NOMO-1 treated with DMSO at 0.1 percent for 48 hours (cell line): ENCODE results near the gene FGF16.
"Not testable (repeated sequence)": the region's sequence is repeated elsewhere in the genome, so short reads cannot be mapped to it uniquely, and the experiment has no call there.

Experiments
- DNase-seq: peaks from one replicate; lab custom pipeline; 2025; ENCODE audit not compliant: unreplicated experiment; lab: John Stamatoyannopoulos, UW

FGF16 gene

DNA sequence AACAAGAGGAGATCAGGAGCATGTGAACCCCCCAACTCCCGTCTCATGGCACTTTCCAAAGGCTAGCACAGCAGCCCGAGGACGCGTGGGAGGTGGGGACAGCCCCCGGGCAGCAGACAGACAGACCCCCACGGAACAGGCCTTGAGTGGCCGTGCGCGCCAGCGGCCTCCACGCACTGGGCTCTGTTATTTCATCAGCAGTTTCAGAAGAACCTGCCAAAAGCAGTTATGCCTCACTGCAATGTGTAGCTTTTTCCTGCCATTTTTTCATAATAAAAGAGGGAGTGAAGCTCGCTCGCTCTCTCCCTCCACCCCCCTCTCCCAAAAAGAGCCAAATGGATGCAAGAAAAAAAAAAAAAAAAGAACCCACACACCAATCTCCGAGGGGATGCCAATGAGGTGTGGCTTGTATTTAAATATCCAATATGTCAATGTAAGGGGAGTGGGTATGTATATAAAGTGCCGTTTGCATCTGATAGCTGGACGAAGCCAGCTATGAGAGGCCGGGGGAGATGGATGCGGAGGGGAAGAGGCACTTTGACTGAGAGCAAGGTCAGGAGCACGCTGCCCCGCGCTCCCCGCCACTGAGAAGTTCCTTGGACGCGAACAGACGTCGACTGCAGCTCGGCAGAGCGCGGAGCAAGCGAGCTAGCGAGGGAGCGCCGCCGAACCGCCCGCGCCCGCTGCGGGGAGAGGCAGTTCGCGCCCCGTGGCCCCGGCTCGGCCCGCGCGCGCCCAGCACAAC lies at the start of gene FGF16:
Gene FGF16 (plus strand): TSS at position 482 of the 745 bp plus-strand sequence. CDS start 286 bp downstream, outside the sequence.
- DNase-seq: no peak

DNA sequence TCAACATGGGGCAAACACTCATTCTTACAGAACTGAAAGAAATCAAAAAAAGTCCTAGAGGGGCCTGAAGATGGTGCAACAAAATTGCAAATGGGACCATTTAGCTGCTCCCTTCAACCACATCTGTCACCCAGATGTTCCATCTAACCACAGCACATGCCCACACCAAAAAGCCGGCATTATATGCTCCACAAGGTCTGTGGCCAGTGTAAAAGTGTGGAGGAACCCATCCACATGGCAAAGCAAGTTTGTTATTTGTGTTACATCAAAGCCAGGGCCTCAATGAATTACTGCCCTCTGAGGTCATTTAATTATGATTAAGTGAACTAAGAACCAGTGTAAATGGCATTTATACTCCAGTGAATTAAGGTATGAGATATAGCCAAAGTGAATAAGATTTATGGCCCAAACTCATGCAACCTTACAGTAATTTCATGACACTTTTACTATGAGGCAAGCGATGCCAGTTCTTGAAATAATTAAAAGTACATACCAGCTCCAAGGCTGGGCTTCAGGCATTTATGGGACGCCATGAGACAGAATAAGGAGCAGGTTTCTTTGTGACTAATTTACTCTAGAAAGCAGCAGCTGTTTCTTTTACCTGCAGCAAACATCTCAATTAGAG lies 48.7 kb upstream of the FGF16 start:
- DNase-seq: no peak

- no peak for DNase-seq
Observed at GRCh38 chrX:77404419-77404818, 42.8 kb upstream of the FGF16 start.

- DNase-seq: not testable (repeated sequence)
Observed at GRCh38 chrX:77407821-77408220, 39.4 kb upstream of the FGF16 start.

DNA sequence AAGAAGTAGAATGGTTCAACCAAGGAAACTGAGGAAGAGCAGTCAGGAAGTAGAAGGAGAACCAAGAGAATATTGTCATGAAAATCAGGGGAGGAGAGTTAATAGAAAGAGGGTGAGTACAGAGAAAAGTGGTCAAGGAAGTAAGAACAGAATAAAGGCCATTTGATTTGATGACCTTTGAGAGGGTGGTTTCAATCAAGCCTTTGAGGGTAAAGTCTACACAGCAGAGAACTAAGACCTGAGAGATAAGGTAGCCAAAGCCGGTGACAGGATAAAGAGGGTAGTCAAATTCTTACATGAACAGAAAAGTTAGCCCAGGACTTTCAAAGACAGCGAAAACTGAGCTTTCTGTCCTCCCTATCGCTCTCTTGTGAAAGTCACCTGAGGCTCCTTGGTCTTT lies 34.6 kb upstream of the FGF16 start:
- no peak for DNase-seq

DNA sequence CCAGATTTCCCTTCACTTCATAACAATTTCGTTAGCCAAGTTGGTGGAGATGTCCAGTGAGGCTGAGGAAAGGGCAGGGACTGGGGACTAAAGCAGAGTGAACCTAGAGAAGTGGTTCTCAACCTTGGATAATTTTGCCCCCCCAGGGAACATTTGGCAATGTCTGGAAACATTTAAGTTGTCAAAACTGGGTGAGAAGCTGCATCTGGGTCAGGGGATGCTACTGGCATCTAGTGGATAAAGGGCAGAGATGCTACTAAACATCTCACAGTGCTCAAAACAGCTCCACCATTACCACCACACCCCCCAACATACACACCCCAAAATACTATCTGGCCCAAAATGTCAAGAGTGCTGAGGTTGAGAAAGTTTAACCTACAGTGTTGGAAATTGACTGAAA lies 32.0 kb upstream of the FGF16 start:
- DNase-seq: no peak

DNA sequence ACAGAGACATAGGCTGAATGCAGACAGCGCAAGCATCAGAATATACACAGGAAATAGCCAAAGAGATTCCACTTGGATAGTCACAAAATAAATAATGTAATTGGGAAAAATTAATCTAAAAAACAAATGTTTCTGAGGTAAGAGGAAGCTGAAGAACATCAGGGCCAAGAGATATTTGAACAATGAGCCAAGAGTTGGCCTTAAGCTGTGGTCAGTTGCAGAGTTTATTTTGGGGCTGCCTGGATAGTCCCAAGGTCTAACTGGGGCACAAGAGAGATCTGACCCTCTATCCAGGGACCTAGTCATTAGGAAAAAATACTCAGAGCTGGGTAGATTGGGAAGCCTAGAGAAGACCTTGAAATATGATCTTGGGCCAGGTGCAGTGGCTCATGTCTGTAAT lies 31.3 kb upstream of the FGF16 start:
- no peak for DNase-seq

- no peak for DNase-seq
Observed at GRCh38 chrX:77422891-77423648, 24.1 kb upstream of the FGF16 start.

DNA sequence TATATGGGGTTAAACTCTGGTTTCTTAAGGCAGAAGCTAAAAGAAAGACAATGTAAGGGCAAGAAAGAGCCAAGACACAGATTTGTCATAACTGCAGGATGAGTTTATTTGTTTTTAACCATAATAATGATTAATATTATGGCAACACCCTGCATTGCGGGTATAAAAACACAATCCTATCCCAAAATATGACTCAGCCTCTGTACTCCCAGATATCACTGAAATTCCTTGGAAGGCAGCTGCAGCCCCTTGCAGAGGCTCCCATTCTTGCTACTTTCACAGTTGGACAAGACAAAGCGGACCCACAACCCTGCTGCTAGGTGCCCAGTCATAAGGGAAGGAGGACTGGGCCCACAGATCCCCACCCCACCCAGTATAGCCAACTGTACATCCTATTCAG lies 20.4 kb upstream of the FGF16 start:
- DNase-seq: no peak

DNA sequence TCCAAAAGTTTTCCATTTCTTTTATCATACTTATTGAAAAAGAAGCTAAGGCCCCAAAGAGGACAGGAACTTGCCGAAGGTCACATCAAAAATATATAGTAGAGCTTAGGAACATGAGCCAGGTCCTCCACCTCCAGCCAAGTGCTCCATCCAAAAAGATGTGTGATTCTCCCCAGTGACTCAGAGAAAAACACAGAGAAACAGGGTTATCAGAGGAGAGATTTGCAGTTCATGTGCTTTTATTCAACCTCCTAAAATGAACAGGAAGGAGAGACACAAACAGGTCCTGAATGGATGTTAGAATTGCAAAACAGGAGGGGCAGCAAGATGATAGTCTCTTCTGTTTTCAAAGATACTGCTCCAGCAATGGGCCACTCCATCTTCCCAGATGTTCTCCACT lies 19.6 kb upstream of the FGF16 start:
- no peak for DNase-seq

GRCh38 chrX:77428551-77428950 lies 18.6 kb upstream of the FGF16 start:
- DNase-seq: no peak

- peak; percentile 46 for DNase-seq
Observed at GRCh38 chrX:77431227-77431626, 16.0 kb upstream of the FGF16 start.

DNA sequence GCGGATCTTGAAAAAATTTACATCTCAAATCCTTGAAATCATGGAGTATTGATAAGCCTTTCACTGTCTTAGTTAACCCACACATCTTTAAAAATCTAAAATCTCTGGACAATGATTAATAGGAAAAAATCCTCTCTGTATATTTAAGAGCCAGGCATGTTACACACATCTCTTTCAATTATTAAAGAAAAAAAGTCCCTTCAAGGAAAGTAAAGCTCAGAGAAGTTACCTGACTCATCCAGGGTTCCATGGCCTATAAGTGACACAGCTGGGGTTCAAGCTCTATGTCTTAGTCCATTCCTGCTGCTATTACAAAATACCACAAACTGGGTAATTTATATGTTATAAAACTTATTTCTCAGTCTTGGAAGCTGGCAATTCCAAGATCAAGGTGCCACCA lies 14.2 kb upstream of the FGF16 start:
- no peak for DNase-seq

- DNase-seq: no peak
Observed at GRCh38 chrX:77434962-77435361, 12.2 kb upstream of the FGF16 start.

GRCh38 chrX:77436271-77436670 lies 10.9 kb upstream of the FGF16 start:
- no peak for DNase-seq

DNA sequence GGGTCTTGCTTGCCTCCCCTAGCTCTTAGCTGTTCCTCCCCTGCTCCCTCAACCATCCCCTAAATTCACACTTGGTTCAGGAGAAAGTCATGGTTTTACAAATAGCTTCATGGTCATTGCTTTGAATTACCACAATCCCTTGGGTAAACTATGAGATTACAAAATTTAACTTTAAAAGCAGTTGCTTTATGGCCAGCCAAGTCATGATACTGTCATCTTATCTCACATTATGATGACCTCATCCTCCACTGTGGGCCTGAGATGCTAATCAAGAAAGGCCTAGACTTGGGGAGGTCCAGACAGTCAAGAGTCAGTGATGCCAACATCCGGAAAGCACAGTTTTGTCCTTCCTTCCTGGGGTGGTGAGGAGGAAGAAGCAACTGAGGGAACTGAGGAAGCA lies 10.5 kb upstream of the FGF16 start:
- DNase-seq: no peak

DNA sequence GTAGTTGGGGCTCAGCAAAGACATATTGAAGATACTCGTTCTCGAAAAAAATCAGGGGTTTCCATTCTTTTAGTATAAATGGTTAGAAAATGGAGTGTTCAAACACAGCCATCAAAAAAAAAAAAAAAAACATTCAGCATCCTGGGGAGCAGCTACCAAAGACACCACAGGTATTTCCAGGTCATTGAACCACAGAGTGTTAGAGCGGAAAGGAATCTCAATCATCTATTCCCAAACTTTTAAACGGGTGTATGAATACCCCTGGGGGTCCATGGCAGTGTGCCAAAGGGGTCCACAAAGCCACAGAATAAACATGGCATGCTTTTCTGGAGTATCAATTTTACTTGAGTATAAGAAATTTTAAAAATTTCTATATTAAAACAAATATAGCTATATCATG lies 6.9 kb upstream of the FGF16 start:
- no peak for DNase-seq

GRCh38 chrX:77441033-77441432 lies 6.2 kb upstream of the FGF16 start:
- no peak for DNase-seq

- DNase-seq: no peak
Observed at GRCh38 chrX:77441479-77441878, 5.7 kb upstream of the FGF16 start.

GRCh38 chrX:77442728-77443127 lies 4.5 kb upstream of the FGF16 start:
- DNase-seq: no peak

DNA sequence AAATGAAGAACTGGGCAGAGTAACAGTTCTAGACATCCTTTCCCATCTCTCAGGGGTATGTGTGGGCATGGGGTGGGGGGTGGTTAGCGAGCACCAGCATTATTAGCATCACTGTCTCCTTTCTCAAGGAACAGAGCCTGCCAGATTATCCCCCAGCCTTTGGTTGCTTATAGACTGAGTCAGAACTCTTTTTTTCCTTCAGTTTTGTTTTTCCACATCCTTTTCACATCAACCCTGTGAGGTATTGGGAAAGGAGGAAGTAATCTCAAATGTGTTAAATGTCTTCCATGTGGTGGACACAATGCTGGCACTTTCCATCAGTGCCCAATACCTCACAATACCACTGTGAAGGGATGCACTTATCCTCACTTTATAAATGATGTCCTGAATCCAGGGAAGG lies 3.1 kb upstream of the FGF16 start:
- DNase-seq: no peak

- peak; percentile 9 for DNase-seq
Observed at GRCh38 chrX:77444545-77444944, 2.6 kb upstream of the FGF16 start.
